Stomach (tissue), 9 donors: ENCODE measurements around the gene GPC6. TPM values are rescaled to one million over a fixed set of nuclear protein-coding genes. Genes with fewer than 3 reads are reported as not detected.

ENCODE experiments used
- DNase-seq, 2 donors: peaks; one replicate each; pipeline versions ENCODE4 v3.0.0 to v3.0.0-alpha.2; 2013 to 2019
- H3K27ac ChIP-seq, 5 donors: fragments of 200-600 bp in 4 of 5; sonication (generic) in 4 of 5; one replicate each; pipeline ENCODE4 v1.5.1; 2013 to 2019; ENCODE audit warnings: mild to moderate bottlenecking in 1 of 5, moderate library complexity in 1 of 5
- H3K27me3 ChIP-seq, 3 donors: fragments of 200-600 bp; sonication (generic); one replicate each; pipeline ENCODE4 v1.5.1; 2017 to 2019; ENCODE audit warnings: mixed run types in 1 of 3
- H3K36me3 ChIP-seq, 4 donors: fragments of 200-600 bp; sonication (generic); 1 replicate in 3 of 4; 2 replicates in 1 of 4; pipeline ENCODE4 v1.5.1; 2016 to 2019
- H3K4me1 ChIP-seq, 4 donors: fragments of 200-600 bp; sonication (generic); one replicate each; pipeline ENCODE4 v1.5.1; 2016 to 2019
- H3K4me3 ChIP-seq, 4 donors: fragments of 200-600 bp; sonication (generic) in 3 of 4; one replicate each; pipeline ENCODE4 v1.5.1; 2016 to 2019; ENCODE audit warnings: mild to moderate bottlenecking in 1 of 4
- H3K9me3 ChIP-seq, 4 donors: fragments of 200-600 bp; sonication (generic); one replicate each; pipeline ENCODE4 v1.5.1; 2016 to 2019
- EP300 ChIP-seq: sonication (generic); formaldehyde crosslinking; IDR thresholded peaks from one replicate; pipeline ENCODE4 v1.6.1; 2017; ENCODE audit warnings: antibody characterized with exemption
- POLR2A ChIP-seq, 4 donors: fragments of 450-650 bp; IDR thresholded peaks; one replicate each; pipeline ENCODE4 v1.6.1; 2016; ENCODE audit warnings: antibody characterized with exemption in 4 of 4, control low read depth in 2 of 4, mild to moderate bottlenecking in 1 of 4, moderate library complexity in 1 of 4
- POLR2AphosphoS5 ChIP-seq, 3 donors: sonication (generic); formaldehyde crosslinking; IDR thresholded peaks; one replicate each; pipeline ENCODE4 v1.6.1; 2016; ENCODE audit warnings: antibody characterized with exemption in 3 of 3
- WGBS, 5 donors: extraction: QIAGEN DNeasy Blood & Tissue Kit in 3 of 5; methylation state at CpG; one replicate each; pipeline versions ENCODE4 v1.1.5 to v1.1.7; 2013 to 2018; 5-methylcytosine and 5-hydroxymethylcytosine counted together
- intact Hi-C: fragments of 100-400 bp; cut with DNase I; formaldehyde crosslinking; loops from one replicate; pipeline ENCODE4 v1.15.1; 2023; ENCODE audit warnings: low total_unique reads
- polyA plus RNA-seq, 3 donors: library from polyadenylated mRNA; stranded (reverse); fragments of 200-250 nt; gene quantifications; one replicate each; pipeline ENCODE4 v1.2.3, GENCODE V29; 2013
- total RNA-seq, 5 donors: library from RNA; depleted of rRNA; stranded (reverse); fragments of >200 nt; gene quantifications; one replicate each; pipeline versions ENCODE4 v1.1.0 to v1.2.3, GENCODE V29; 2014 to 2016
- TF ChIP-seq, protein P1 (sequence below), 7 experiments: fragments of 450-650 bp in 4 of 7; fragments of 200-600 bp in 3 of 7; sonication (generic) in 3 of 7; IDR thresholded peaks; one replicate each; pipeline ENCODE4 v1.5.1; 2016 to 2019; ENCODE audit warnings: antibody characterized with exemption in 7 of 7, control low read depth in 2 of 7, mild to moderate bottlenecking in 1 of 7
- donor health status: healthy with polysubstance abuse.
- donor health status: Bipolar disorder and iron deficiency.
- donor health status: healthy.

The GPC6 gene
- total and polyA plus RNA-seq, 8 donors, result 0.70 to 52.7 (median 5.6) TPM

DNA sequence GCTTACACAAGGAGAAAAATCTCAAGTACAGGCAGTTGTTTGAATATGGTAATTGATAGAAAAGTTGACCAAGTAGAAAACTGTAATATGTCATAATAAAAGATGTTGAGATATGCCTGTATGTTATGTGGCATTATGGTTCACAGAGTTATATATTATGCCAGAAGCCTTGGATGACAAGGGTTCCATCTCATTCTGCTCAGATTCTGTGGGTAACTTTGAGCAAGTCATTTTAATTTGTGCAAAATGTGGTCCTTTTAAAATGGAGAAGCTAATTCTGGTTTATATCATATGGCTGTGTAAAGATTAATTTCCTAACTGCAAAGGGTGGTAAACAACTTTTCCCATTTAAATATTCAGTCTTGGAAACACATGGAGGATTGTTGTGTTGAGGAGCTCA, 180.9 kb downstream of the GPC6 start:
- intact Hi-C loops, result no loop called here
- Histone ChIP-seq H3K36me3 (no peaks in the 10 kb centered on the region), H3K4me3 (no peak overlapping the region), H3K27ac (no peak overlapping the region), H3K9me3 (no peaks in the 10 kb centered on the region), H3K4me1 (no peaks in the 10 kb centered on the region), H3K27me3 (no peaks in the 10 kb centered on the region)
- TF ChIP-seq EP300 (no peak), POLR2A (IDR thresholded peaks at IDR 0.05) (no peak), POLR2AphosphoS5 (IDR thresholded peaks at IDR 0.05) (no peak)
- TF ChIP-seq, protein P1, sequence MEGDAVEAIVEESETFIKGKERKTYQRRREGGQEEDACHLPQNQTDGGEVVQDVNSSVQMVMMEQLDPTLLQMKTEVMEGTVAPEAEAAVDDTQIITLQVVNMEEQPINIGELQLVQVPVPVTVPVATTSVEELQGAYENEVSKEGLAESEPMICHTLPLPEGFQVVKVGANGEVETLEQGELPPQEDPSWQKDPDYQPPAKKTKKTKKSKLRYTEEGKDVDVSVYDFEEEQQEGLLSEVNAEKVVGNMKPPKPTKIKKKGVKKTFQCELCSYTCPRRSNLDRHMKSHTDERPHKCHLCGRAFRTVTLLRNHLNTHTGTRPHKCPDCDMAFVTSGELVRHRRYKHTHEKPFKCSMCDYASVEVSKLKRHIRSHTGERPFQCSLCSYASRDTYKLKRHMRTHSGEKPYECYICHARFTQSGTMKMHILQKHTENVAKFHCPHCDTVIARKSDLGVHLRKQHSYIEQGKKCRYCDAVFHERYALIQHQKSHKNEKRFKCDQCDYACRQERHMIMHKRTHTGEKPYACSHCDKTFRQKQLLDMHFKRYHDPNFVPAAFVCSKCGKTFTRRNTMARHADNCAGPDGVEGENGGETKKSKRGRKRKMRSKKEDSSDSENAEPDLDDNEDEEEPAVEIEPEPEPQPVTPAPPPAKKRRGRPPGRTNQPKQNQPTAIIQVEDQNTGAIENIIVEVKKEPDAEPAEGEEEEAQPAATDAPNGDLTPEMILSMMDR (IDR thresholded peaks at IDR 0.05), result no peak
- DNase-seq, result no peak

DNA sequence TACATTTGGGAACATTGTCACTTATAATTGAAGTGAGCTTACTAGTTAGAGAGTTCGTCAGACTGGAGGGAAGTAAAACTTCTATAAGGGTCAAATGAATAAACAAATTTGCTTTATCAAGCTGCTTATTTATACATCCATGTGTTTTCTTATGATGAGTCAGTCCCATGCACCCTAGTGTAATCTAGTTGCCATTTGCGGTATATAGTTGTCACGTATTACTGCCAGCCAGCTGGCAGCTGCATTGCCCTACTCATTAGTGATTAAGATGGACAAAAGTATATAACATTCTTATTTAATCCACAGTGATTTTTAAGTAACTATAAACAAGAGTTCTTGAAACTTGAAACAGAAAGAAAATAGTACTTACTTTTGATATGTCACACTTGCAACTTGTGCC, 182.4 kb downstream of the GPC6 start:
- DNase-seq, result no peak
- Histone ChIP-seq H3K9me3 (no peaks in the 10 kb centered on the region), H3K27ac (no peak overlapping the region), H3K4me3 (no peak overlapping the region), H3K4me1 (no peaks in the 10 kb centered on the region), H3K36me3 (no peaks in the 10 kb centered on the region), H3K27me3 (no peaks in the 10 kb centered on the region)
- intact Hi-C loops, result no loop called here
- WGBS, 5 donors, result 82 to 90% (median 84%) methylated on average over 3 of the region's 3 CpGs
- TF ChIP-seq EP300, result no peak
- TF ChIP-seq POLR2AphosphoS5 (IDR thresholded peaks at IDR 0.05), result no peak
- TF ChIP-seq POLR2A (IDR thresholded peaks at IDR 0.05), result no peak

DNA sequence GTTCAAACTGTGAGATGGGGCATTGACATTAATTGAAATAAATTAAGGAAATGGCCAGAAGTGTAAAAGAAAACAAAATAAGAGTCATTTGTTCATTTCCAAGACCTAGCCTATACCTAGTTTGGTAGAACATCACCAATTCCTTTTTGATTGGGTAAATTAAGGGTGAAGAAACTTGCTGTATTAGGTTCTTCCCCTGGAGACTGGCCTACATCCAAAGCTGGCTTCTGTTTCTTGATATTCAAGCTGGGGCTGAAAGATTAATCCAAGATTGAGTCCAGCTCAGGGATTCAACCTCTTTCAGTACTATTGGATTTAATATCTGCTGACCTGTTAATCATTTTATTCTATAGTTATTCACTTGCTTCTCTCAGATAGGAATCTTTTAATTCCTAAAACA, 183.2 kb downstream of the GPC6 start:
- Histone ChIP-seq H3K36me3 (no peaks in the 10 kb centered on the region), H3K4me1 (no peaks in the 10 kb centered on the region), H3K27me3 (no peaks in the 10 kb centered on the region), H3K27ac (no peak overlapping the region), H3K4me3 (no peak overlapping the region), H3K9me3 (no peaks in the 10 kb centered on the region)
- TF ChIP-seq, protein P1 (IDR thresholded peaks at IDR 0.05), result no peak
- TF ChIP-seq EP300 (no peak), POLR2A (IDR thresholded peaks at IDR 0.05) (no peak), POLR2AphosphoS5 (IDR thresholded peaks at IDR 0.05) (no peak)
- no peak for DNase-seq
- intact Hi-C loops, result no loop called here

DNA sequence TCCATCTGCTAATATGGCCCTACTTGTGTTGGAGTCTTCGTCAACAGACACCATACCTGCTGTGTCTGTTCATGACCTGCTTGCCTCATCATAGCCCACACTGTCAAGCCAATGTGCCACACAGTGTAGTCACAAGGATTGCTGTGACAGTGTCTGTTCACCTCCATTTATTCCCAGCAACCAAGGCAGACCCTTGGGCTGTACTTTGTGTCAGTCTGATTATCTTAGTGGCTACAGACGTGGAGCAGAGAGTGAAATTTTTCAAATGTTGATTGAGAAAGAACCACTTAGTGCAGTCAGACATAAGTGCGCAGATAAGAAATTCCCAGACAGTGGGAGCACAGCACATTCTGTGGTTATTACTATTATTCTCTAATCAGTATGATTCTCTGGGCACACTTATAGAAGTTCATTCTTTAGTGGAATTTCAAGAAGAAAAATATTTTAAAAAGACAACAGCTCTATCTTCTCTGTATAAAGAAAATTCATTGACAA, 184.6 kb downstream of the GPC6 start:
- no peaks in the 10 kb centered on the region for H3K9me3 ChIP-seq
- H3K36me3 ChIP-seq, result no peaks in the 10 kb centered on the region
- intact Hi-C loops, result no loop called here
- no peaks in the 10 kb centered on the region for H3K4me1 ChIP-seq
- H3K4me3 ChIP-seq, result no peak overlapping the region
- H3K27ac ChIP-seq, result no peak overlapping the region
- H3K27me3 ChIP-seq, result no peaks in the 10 kb centered on the region
- WGBS, 5 donors, result 65 to 82% (median 78%) methylated on average over 3 of the region's 3 CpGs
- DNase-seq, result no peak
- no peak for TF ChIP-seq POLR2AphosphoS5 (IDR thresholded peaks at IDR 0.05)
- no peak for TF ChIP-seq EP300

DNA sequence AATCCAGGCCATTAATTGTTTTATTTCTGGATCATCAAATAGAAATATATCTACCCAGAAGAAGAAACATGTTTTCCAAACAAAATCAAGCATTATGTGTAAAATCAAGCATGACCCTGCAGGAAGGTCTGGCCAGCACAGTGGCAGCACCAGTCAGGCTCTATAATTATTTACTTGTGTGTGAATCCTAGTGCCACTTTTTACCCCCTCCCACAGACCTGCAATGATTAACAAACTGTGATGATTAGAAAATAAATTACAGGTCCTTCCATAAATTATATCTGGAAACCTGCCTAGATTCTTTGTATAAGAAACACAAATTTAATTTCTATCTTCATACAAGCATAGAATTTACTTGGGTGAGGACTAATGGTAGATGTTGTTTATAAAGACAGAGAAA, 186.1 kb downstream of the GPC6 start:
- H3K4me3 ChIP-seq, result no peak overlapping the region
- DNase-seq, result no peak
- H3K4me1 ChIP-seq, result no peaks in the 10 kb centered on the region
- no peak overlapping the region for H3K27ac ChIP-seq
- intact Hi-C loops, result no loop called here
- no peaks in the 10 kb centered on the region for H3K36me3 ChIP-seq
- no peak for TF ChIP-seq EP300
- TF ChIP-seq, protein P1 (IDR thresholded peaks at IDR 0.05), result no peak
- TF ChIP-seq POLR2AphosphoS5 (IDR thresholded peaks at IDR 0.05), result no peak
- no peak for TF ChIP-seq POLR2A (IDR thresholded peaks at IDR 0.05)
- H3K27me3 ChIP-seq, result no peaks in the 10 kb centered on the region
- H3K9me3 ChIP-seq, result no peaks in the 10 kb centered on the region
